NCI-H526 treated with DMSO at 0.1 percent for 48 hours (cell line): Measurements from ENCODE around the gene PHB1.

ENCODE experiments used
- DNase-seq: peaks from one replicate; lab custom pipeline; 2025; lab: John Stamatoyannopoulos, UW

Gene PHB1

GRCh38 chr17:49414622-49415350, at the start of gene PHB1:
TSS of gene PHB1 (minus strand) at chr17:49414882. CDS start at chr17:49413264, 1,618 bp downstream.
- DNase-seq: peak; percentile 99

DNA sequence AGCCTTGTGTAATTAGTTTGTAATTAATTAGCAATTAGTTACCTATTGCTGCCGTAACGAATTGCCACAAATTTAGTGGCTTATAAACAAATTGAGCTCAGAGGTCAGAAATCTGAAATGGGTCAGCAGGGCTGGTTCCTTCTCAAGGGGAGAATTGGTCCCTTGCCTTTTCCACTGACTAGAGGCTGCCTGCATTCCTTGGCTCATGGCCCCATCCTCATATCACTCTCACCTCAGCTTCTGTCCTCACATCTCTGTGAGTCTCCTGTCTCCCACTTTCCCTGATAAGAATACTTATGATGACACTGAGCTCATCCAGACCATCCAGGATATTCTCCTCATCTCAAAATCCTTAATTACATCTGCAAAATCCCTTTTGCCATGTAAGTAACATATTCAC, 49.4 kb upstream of the PHB1 start:
- DNase-seq: no peak

GRCh38 chr17:49461580-49461979, 46.9 kb upstream of the PHB1 start:
- DNase-seq: no peak

DNA sequence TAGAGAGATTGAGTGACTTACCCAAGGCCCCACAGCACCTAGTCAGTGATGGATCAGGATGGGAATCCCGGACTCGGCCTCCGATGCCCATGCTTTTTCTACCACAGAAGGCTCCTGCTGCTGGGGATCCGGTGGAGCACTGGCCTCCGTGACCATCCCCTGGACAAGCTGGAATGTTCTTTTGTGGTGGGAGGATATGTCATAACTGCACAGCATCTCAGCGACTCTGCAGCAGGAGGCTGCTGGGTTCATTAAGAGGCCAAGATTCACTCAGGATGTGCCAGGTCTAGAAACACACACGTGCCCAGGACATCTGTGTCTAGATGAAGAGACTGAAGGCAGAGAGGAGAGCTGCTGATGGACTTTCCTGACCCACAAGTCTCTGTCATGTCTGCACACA, 45.7 kb upstream of the PHB1 start:
- DNase-seq: no peak

- DNase-seq: no peak
These were observed 44.8 kb upstream of the PHB1 start for GRCh38 chr17:49459401-49459984.

DNA sequence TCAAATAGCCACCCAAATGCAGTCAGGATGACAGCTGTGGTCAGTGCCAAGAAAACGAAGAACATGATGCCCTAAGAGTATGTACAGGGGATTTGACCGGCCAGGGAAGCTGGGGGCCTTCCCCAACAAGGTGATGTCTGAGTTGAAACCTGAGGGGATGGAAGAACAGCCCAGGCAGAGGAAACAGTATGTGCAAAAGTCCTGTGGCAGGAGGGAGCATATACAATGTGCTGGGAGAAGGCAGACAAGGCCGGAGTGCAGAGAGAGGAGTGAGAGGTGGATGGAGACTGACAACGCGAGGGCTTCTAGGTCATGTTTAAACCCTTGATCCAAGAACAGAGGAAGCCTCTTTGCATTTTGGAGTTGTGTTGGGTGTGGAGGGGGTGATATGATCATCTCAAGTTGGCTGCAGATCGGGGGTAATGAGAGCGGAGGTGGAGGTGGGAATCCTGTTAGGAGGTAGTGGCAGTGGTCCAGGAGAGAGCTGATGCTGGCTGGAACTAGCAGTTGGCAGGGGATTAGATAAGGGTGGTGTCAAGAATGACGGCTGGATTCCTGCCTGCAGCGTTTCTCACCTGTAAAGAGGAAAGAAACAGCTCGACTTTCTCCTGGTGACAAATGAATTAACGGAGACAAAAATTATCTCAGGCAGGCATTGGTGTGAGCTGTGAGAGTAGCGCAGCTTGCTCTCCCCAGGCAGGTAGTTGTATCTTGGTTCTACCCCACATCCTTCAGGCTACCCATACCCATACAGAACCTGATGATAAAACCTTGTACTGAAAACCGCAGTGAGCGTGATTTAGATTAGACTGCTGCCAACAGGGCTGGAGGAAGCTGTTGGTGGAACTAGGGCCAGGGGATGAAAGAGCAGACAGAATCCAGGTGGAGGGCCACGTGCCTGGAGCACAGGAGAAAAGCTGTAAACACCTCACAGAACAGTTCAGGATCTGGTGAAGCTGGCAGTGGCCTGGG, 43.2 kb upstream of the PHB1 start:
- no peak for DNase-seq

GRCh38 chr17:49456183-49456965, 41.7 kb upstream of the PHB1 start:
- no peak for DNase-seq

DNA sequence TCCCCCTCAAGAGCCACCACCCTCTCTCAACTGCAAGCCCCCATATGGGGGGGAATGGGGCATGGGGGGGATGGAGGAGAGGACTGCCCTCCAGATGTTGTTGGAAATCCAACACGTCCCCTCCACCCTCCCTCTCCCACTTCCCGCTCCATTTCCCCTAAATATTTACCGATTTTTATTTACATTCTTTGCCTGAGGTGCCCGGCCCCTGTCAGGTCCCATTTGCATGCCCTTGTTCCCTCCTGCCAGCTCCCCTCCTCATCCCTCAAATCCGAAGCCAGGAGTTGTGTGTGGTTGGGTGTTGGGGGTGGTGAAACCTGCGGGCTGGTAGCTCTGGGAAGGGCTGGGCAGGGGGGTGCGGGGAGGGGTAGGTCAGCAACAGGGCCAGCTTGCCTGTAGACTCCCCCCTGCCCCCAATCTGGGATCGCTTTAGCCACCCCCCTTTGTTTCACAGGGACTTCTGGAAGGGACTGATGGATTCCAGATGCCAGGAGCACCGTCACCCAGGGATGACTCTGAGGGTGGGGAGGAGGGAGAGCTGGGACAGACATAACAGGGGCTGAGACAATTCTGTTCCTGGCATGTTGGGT, 40.7 kb upstream of the PHB1 start:
- DNase-seq: peak; percentile 21

DNA sequence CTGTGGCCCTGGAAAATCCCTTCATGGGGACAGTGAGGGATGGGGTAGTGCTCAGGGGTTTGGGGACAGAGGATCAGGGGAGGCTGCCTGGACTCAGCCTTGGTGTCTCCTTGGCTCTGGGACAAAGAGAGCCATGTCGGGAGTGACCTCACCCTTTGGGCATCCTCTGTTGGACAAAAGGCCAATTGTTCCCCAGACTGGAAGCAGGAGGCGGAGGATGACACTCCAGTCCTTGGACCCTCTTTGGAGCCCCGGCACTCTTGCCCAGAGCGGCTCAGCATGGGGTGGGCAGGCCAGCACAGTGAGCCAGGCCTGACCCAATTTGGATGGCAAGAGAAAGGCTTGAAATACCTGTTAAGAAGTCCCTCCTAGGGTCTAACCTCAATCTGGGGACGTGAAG, 39.4 kb upstream of the PHB1 start:
- DNase-seq: no peak

GRCh38 chr17:49452661-49453060, 38.0 kb upstream of the PHB1 start:
- DNase-seq: no peak

- no peak for DNase-seq
These were observed 37.5 kb upstream of the PHB1 start for GRCh38 chr17:49452201-49452600.

DNA sequence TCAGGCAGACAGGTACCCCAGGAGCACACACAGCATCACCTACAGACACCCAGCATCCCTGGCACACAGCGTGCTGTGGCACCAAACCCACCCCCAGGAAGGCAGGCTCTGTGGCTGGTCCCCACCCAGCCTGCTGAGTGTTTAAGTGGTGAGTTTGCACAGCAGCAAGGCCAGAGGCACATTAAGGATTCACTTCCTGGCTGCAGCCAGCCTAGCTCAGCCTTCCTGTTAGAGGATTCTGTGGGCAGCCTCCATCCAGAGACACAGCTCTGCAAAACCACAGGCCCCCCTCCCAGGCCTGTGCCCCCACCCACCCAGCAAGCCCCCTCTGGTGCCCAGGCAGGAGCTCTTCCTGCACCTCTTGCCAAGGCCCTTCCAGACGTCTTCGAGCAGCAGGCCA, 36.1 kb upstream of the PHB1 start:
- DNase-seq: no peak

DNA sequence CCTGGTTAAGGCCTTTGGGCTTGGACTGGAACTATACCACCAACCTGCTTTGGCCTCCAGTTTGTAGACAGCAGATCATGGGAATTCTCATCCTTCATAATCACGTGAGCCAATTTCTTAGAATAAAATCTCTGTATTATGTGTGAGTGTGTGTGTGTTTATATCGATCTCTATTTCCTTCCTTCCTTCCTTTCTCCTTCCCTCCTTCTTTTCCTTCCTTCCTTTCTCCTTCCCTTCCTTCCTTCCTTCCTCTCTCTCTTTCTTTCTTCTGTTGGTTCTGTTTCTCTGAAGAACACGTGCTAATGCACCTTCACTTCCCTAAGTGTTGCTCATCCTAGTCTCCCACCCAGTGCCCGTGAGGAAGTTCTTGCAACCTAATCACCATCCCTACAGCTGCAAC, 35.5 kb upstream of the PHB1 start:
- DNase-seq: no peak

DNA sequence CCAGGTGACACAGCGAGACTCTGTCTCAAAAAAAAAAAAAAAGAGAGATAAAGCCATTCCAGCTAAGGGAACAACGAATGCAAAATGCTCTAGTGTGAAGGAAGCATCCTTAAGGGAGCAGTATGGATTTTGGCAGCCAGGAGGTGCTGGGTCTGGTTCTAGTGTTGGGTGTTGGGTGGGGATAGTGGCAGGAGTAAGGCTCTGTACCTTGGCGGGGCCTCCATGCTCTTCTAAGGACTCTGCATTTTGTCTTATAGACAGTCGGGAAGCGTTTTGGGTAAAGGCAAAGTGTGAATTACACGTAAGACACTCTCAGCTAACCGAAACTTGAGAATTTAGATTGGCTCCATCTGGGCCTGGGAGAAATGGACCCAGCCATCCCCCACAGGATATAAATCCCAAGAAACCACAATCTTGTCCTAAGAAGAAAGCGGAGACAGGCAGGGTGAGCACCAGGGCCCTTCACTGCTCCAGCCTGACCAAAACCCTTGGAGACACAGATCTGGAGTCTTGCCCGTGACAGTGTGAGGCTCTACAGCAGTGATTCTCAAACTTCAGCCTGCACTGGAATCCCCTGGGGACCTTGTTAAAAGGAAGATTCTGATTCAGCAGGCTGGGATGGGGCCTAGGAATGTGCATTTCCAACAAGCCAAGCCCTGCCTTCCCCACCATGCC, 33.1 kb upstream of the PHB1 start:
- no peak for DNase-seq

DNA sequence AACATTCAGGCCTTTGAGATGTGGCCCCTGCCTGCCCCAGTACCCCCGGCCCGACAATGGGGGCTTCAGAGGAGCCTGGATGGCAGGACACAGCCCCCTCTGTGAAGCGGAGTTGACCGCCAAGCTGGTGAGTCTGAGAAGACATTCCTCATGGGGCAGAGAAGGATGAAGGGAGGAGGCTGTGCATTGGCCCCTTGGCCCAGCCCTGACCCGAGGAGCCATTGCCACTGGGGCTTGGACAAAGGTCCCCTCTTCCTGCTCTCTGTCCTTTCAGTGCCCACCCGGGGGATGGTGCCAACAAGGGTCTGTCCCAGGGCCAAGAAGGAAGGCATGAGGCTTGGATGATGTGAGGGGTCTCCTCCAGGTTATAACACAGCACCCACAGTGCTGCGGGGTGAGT, 30.9 kb upstream of the PHB1 start:
- no peak for DNase-seq

DNA sequence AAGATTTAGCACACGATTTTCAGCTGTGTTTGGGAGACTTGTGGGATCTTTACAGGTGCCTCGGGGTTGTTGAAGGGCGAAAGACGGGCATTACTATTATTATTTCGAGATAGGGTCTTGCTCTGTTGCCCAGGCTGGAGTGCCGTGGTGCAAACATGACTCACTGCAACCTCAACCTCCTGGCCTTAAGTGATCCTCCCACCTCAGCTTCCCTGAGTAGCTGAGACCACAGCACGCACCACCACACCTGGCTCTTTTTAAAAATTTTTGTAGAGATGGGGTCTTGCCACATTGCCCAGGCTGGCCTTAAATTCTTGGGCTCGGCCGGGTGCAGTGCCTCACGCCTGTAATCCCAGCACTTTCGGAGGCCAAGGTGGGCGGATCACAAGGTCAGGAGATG, 29.7 kb upstream of the PHB1 start:
- DNase-seq: no peak

- no peak for DNase-seq
These were observed 29.2 kb upstream of the PHB1 start for GRCh38 chr17:49443862-49444261.

DNA sequence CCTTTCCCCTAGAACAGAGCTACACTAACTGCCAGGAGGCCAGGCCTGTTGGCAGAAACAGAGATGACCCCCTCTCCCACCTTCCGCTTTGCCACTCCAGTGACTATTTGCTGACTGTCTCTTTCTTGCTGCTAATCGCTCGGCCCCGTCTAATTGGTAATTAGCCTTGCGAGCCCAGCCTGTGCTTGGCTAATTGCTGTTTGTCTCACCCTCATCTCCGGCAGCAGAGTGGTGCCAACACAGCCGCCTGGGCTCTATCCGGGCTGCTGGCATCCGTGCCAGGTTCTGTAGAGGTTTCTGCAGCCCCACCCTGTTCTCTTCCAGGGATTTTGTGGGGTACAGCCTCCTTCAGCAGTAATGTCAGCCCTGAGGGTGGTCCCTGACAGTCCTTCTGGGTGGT, 27.4 kb upstream of the PHB1 start:
- no peak for DNase-seq

- no peak for DNase-seq
These were observed 26.9 kb upstream of the PHB1 start for GRCh38 chr17:49441578-49441977.

GRCh38 chr17:49440581-49440980, 25.9 kb upstream of the PHB1 start:
- DNase-seq: no peak
